HTERT RPE-1 (cell line): ENCODE measurements around the gene FRRS1L.

ENCODE experiments used
- in situ Hi-C: fragments of 300-500 bp; cut with MboI; formaldehyde crosslinking; loops from 4 replicates; pipeline ENCODE4 v1.14.3; 2020; ENCODE audit warnings: low sequenced_read_pairs

FRRS1L gene, protein sequence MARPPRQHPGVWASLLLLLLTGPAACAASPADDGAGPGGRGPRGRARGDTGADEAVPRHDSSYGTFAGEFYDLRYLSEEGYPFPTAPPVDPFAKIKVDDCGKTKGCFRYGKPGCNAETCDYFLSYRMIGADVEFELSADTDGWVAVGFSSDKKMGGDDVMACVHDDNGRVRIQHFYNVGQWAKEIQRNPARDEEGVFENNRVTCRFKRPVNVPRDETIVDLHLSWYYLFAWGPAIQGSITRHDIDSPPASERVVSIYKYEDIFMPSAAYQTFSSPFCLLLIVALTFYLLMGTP

DNA sequence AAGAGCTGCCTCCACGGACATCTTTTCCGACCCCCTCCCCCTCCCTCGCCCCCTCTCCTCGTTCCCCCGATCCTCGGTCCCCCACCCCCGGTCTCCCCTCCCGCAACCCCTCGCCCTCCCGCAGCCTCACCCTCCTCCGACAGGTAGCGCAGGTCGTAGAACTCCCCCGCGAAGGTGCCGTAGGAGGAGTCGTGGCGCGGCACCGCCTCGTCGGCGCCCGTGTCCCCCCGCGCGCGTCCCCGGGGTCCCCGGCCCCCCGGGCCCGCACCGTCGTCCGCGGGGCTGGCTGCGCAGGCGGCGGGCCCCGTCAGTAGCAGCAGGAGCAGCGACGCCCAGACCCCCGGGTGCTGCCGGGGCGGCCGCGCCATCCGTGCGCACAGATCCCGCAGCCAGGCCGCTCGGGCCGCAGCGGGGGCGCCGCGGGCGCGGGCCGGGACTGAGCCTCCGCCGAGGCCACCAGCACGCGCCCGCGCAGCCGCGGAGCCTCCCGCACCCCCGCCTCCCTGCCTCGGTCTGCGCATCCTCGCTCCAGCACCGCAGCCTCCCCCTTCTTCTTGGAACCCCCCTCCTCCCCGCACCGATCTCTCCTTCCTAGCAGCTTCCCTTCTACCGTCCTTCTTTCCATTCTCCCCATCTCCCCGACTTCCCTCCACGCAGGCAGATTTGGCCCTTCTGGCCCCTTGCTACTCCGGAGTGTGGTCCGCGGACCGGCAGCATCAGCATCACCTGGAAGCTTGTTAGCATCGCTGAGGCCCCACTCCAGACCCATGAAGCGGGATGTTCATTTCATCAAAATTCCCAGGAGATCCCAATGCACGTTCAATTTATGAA lies at the start of gene FRRS1L:
FRRS1L (minus strand) TSS at position 479 of the 831 bp plus-strand sequence; CDS start at position 368, 111 bp downstream.
- in situ Hi-C loops = no loop called here

DNA sequence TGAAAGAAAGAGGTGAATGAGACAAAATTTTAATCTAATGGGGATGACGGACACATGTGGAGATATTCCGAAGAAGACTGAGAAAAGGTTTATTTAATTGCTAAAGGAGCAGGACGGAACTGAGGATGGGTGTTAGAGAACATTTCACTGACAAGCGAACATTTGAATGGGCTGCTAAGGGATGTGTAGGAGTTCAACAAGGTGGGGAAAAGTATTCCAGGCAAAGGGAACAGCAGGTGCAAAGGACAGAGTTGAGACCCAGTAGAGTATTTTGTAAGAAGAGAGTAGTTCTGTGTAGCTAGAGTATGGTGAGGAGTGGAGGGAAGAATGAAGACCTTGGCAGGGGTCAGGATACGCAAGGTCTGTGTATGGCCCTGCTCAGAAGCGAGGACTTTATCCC lies 47.4 kb upstream of the FRRS1L start:
- in situ Hi-C loops = no loop called here

DNA sequence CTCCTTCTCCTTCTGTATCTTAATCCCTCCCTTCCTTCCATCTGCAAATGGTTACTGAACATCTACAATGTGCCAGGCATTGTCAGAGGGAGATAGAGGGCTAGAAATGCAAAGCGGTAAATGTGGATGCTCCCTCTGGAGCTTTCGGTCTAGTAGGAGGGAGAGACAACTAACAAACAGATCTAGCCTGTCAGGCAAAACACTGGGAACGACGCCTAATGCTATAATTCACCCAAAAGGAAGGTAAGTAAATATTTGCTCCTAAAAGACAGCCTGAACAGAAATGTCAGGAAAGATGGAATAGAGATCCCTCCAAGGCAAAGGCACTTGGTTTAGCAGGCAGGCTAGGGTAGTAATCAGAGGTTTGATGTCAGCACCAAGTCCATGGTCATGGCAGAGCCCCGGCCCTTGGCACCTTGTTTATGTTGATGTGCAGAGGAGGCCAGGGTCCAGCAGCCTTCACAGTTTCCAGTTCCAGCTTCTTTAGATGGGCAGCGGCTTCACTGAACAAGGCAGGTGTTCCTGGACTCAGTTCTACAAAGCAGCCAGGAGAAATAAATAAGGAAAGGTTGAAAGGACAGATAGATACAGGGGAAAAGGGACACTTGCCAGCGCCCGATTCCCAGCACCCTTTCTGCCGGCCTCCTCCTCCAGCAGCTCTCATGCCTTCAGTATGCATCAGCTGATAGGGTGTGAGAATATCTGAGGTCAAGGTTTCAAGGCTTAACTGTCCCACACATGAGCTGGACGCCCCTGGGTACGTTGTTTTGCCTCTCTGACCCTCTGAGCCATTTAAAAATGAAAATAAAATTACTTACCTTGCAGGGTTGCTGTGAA lies 46.5 kb upstream of the FRRS1L start:
- in situ Hi-C loops = no loop called here

DNA sequence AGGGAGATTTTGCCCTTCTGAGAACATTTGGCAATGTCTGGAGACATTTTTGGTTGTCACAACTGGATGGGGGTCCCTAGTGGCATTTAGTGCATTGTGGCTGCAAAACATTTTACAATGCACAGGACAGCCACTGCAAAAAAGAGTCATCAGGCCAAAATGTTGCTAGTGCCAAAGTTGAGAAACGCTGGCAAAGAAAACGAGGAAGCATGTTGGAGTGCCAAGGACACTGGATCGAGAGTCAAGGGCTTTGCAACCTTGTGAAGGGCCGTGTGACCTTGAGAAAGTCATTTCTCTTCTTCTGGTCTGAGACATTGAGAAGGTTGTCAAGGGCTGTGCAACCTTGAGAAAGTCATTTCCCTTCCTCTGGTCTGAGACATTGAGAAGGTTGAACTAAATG lies 45.7 kb upstream of the FRRS1L start:
- in situ Hi-C loops = no loop called here

DNA sequence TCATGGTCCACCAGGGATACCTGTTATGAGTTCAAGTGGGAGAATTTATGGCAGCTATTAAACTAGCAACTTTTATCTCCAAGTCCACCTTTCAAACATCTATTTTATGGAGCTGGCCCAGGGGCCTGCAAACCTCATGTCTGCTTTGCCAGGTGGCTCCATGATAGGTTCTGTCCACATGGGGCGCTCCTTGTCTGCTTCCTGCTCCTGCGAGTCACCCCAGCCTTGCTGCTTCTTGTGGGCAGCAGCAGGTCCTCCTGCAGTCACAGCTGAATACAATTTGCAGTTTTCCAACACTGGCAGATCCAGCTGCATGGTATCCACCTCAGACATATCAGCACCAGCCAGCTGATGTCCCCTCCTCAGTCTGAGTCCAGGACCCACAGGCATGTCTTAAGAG lies 39.6 kb upstream of the FRRS1L start:
- in situ Hi-C loops = no loop called here

DNA sequence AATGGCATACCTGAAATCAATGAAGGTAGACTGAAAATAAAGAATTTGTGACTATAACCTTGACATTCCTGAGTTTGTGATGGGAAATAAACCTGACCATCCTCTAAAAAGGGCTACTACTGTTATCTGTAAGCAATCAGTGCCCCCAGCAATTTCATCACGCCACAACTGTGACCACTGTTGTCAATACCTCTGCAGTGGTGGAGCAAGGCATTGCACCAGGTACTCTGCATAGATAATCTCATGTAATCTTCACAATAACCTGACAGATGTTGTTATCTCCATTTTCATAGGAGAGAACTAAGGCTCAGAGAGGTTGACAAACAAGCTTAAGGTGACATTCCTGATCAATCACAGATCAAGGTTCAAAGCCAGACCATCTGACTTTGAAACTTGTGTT lies 38.5 kb upstream of the FRRS1L start:
- in situ Hi-C loops = no loop called here

DNA sequence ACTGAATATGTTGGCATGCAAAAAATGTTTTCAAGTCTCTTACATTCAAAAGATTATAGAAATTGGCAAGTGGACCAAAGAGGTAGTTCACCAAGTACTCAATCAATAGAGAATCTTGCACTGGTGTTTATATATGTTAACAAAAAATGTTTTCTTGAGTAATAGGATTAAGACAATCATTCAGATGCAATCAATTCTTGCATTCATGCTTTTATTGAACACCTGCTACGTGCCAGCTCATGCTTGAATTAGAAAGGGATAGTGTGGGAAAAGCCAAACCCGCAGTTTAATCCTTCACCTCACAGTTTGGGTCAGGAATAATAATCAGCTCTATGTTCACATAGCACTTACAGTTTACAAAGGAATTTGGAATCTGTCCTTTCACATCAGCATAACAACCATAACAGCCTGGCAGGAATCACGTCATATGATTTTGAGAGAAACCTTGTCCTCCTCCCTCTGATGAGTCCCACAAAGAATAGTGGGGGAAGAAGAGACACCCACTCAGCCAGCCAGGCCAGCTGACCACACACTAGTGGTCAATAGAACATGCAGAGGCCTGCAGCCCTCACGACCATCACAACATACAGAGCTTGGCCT lies 36.8 kb upstream of the FRRS1L start:
- in situ Hi-C loops = no loop called here

DNA sequence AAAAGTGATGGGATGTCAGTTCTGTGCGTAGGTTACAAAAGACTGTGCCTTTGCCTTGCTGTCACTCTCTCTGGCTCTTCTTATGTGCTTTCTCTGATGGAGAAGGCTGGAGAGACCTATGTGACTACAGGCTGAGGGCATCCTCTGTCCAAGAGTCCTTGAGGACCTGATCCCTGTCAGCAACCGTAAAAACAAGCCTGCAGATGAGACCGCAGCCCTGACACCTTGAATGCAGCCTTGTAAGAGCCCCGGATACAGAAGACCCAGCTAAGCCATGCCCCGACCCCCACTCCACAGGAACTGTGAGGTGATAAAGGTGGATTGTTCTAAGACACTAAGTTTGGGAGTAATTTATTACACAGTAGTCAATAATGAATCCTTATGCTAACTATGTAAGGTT lies 32.6 kb upstream of the FRRS1L start:
- in situ Hi-C loops = no loop called here

DNA sequence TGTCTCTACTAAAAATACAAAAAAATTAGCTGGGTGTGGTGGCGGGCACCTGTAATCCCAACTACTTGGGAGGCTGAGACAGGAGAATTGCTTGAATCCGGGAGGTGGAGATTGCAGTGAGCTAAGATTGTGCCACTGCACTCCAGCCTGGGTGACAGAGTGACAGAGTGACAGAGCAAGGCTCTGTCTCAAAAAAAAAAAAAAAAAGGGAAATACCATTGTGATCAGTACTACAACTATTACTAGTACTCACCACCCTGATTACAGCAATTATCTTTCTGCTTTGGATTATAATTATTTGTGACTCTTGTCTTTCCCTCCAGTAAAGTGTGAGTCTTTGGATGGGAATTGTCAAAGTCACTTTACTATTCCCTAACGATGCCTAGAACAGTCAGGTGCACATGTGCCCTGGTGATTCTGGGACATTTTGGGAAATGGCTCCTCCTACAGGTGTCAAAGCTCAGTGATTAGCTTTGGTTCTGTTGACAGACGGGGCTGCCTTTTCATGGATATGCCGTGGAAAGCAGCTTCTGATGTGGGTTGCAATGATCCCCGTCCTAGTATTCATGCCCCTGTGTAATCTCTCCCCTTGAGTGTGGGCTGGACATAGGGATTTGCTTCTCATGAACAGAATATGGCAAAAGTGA lies 31.8 kb upstream of the FRRS1L start:
- in situ Hi-C loops = no loop called here

DNA sequence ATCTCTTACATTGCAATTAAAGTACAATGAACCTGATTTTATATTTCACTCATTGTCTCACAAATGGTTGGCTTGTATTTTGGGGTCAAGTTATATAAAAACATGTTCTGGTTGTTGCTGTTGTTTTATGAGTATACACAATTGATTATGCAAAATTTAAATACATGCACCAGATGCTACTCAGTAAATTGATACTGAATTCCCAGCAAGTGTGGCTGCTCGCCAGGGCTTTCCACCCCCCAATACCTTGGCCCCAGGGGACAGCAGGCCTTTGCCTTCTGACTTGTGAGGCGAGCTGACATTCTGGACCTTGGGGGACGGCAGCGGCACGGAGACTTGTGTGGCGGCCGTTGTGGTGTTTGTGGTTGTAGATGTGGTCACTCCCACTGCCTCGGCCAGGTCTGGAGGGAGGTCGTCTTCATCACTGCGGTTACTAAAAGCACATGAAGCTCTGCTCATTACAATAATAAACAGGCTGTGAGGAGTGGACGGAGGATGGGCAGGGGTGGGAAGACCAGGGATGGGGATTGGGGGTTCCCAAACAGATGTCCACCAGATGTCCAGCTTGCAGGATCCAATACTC lies 27.0 kb upstream of the FRRS1L start:
- in situ Hi-C loops = no loop called here

DNA sequence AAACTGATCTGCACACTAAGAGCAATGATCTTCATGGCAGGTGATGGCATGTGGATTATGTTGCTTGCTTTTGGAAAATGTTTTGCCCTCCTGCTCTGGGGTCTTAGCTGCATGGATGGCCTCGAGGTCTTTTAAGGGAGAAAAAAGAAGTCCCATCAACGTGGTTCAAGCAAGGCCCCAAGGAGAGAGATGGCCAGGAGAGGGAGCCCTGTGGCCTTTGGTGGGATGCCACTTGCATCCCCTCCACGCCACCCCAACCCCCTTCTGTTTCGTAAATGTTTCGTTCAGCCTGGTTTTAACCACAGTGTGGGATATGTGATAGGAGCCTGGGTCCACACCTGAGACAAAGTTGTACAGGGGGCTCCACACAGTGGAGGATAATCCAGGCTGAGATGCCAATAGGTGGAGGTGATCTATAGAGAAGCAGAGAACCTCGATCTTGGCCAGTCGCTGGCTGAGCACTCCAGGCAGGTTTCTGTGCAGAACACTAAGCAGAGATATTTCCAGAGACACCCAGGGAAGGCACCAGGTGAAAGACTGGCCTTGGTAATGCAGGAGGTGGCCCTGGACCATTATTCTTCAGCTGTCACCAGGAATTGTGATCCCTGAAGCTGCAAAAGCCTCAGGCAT lies 25.8 kb upstream of the FRRS1L start:
- in situ Hi-C loops = no loop called here

DNA sequence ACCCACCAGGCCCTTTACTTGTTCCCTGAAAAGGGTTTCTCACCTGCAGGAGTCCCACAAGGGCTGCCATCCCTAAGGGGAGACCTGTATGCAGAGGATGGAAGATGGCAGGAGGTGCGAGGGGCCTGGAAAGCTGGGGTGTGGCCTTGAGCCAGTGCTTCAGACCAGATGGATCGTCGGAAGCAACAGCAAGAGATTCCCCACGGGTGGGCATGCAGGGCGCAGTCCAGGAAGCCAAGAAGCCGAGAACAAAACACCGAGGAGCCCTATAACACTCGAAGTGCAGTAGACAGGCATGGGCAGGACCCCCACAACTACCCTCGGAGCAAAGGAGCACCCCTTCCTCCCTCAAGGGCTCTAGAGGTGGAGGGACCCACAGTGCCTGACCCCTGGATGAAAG lies 24.7 kb upstream of the FRRS1L start:
- in situ Hi-C loops = no loop called here

DNA sequence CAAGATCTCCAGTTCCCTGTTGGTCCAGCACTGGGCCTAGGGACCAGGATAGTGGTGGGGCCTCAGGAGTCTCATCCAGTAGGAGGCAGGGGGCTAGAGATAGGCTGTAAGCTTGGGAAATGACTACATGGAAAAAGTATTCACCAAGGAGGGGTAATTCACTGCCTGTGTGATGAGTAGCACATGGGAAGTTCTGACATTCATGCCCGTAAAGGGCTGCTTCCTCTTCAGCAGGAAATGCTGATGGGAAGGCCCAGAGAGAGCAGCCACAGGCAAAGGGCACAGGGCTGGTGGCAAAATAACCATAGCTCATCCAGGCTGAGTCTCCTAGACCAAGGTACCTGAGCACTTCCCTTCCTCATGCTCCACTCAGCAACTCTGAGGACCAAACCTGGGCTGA lies 23.1 kb upstream of the FRRS1L start:
- in situ Hi-C loops = no loop called here

DNA sequence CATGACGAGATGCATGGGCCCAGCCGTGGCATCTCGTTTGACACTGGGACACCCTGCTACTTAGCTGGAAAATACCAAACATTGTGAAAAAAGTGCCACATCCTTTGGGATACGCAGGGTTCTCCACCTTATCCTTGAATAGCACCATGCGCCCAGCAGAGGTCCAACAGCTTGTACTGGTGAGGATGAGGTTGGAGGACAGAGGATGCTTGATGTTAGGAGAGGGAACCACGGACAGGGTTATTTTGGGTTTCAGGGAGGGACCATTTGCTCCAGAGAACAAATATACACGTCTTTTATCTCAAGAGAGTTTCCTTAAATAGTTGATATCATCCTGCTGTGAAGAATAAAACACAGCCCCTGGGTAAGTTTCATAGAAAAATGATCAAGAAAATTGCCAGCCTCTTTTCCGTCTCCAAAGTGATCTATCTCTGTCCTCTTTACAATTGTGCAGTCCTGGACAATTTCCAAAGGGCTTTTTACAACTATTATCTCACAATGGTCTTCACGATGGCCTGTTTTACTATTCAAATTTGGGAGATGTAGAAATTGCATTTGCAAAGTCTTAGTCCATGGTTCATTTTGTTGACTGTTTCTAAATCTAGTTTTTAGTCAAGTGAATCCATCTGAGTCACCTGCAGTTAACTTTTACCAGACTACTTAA lies 19.9 kb upstream of the FRRS1L start:
- in situ Hi-C loops = no loop called here

DNA sequence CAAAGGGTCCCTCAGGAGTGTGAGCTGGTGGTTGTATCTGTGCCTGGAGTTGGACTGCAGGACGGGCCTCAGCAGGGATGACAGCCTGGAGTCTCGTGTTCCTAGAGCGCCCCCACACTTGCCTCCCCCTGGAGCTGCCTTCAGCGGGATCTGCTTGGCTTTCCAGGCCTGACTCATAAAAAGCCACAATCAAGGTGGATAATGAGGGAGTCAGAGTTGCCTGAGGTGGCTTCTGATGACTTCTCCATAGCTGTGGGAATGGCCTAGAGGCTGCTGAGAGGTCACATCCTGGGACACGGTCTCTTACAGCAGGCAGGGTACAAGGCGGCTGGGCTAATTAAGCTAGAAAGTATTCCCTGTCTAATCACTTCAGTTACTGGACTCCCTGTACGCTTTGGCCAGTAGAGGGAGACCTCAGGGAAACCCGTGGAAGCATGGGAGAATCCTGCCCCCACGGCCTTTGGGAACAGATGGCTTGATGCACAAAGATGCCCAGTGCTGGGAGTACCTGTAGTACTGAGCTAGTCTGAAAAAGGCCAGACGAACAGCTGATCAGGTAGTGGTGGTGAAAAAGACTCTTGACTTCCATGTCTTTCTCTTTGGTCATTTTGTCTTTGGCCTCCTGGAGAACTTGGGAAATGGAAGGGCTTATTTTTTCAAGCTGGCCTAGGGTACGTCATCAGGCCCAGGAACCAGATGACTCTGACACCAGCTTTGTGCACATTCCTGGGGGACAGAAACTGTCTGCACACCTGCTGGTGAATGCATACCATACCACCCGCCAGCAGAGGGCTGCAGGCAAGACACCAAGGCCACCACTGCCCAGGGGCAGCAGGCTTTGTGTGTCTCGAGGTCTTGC lies 16.1 kb upstream of the FRRS1L start:
- in situ Hi-C loops = no loop called here

DNA sequence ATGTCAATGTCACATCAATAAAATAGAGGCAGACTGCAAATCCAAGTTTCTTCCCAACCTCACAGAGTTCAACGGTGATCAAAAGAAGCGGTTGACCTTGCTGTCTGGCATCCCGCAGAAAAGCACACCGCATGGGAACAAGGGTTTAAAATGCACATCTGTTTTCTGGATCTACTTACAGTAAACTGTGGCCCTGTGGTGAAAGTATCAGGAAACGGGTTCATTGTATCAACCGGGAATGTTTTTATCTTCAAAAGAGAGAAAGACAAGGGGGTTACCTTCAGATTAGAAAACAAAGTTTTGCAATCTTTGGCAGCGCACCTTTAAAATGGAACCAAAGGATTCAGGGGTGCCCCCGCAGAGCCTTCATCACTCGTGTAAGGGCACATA lies 15.5 kb upstream of the FRRS1L start:
- in situ Hi-C loops = no loop called here

DNA sequence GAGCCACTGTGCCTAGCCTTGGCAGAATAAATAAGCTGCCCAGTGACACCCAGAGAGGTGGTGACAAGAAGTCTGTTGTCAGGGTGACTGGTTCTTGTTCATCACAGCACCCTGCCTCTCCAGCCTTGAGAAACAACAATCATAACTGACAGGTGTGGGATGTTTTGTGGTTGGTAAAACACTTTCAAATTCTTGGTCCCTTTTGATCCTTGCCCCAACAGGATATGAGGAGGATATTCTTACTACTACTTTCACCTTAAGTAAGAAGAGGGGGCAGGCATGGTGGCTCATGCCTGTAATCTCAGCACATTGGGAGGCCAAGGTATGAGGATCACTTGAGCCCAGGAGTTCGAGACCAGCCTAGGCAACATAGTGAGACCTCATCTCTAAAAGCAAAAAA lies 14.2 kb upstream of the FRRS1L start:
- in situ Hi-C loops = no loop called here

DNA sequence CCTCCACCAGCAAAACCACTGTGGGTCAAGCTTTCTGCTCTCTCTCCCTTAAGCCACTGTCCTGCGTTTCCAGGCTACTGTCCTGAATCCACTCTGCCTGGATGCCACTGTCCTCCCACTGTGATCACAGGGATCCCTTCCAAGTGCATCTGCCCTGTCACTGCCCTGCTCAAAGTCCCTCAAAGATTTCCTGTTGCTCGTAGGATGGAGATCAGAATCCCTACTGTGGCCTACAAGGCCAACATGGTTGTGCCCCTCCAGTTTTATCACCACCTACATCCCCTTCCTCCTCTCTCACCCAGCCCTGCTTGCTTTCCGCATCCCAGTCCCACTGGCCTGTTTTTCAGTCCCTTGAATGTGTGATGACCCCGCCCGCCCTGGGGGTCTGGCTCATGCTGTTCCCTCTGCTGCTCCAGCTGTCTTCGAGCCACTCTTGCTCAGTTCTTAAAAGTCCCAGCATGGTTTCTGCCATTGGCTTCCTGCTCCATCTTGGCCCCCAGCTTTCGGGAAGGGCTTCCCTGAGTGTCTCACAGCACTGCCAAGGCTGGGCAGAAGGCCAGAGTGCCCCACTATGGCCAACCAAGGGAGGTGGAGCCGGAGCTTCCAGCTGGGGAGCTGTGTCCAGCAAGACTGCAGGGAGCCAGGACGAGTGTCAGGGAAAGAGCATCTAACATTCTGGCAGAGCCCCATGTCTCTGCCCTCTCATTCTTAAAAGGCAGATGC lies 12.9 kb upstream of the FRRS1L start:
- in situ Hi-C loops = no loop called here
